ENCODE data around the gene MTRF1.

GRCh38 chr13:41289463-41289881 lies 26.1 kb upstream of the MTRF1 start:
- TF ChIP-seq POLR2AphosphoS5 (IDR thresholded peaks at IDR 0.05; ENCODE audit: low read depth, low read length) (no peak), POLR2A (IDR thresholded peaks at IDR 0.05; ENCODE audit: low read depth, low read length) (no peak), TAF1 (IDR thresholded peaks at IDR 0.05; ENCODE audit: low read depth, low read length) (no peak), SPI1 (IDR thresholded peaks at IDR 0.05; ENCODE audit: low read depth, low read length) (no peak)
